ENCODE data around the gene PTCHD4.

DNA sequence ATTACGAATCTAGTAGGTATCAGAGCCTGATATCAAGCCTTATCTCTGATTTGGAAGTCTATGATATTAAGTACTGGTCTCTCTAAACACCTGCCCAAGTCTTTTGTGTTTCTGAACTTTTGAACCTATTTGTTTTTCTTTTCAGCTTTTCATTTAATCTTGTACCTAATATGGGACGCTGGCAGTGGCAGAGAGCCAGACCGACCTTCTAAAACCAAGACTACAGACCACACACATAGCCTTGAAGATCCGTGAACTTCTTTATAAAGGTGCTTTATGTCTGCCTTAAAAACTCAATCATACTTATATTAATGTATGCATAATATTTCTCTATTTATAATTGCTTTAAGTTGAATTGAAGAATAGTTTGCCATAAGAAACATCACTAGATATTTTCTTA, 12.6 kb upstream of the PTCHD4 start:
- TF ChIP-seq SMC3 (conservative IDR thresholded peaks at IDR 0.05; ENCODE audit: poor library complexity) (no peak), RAD21 (conservative IDR thresholded peaks at IDR 0.05) (no peak), EP300 (conservative IDR thresholded peaks at IDR 0.05; ENCODE audit: poor library complexity, severe bottlenecking) (no peak), EZH2 (IDR thresholded peaks at IDR 0.05; ENCODE audit: borderline replicate concordance, insufficient read depth, low read length, poor library complexity, severe bottlenecking) (no peak), POLR2AphosphoS5 (IDR thresholded peaks at IDR 0.05) (no peak), MXI1 (conservative IDR thresholded peaks at IDR 0.05; ENCODE audit: poor library complexity, severe bottlenecking) (no peak)
- TF ChIP-seq, protein P1, sequence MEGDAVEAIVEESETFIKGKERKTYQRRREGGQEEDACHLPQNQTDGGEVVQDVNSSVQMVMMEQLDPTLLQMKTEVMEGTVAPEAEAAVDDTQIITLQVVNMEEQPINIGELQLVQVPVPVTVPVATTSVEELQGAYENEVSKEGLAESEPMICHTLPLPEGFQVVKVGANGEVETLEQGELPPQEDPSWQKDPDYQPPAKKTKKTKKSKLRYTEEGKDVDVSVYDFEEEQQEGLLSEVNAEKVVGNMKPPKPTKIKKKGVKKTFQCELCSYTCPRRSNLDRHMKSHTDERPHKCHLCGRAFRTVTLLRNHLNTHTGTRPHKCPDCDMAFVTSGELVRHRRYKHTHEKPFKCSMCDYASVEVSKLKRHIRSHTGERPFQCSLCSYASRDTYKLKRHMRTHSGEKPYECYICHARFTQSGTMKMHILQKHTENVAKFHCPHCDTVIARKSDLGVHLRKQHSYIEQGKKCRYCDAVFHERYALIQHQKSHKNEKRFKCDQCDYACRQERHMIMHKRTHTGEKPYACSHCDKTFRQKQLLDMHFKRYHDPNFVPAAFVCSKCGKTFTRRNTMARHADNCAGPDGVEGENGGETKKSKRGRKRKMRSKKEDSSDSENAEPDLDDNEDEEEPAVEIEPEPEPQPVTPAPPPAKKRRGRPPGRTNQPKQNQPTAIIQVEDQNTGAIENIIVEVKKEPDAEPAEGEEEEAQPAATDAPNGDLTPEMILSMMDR (IDR thresholded peaks at IDR 0.05; ENCODE audit: poor library complexity, severe bottlenecking): no peak
- TF ChIP-seq, protein P2, sequence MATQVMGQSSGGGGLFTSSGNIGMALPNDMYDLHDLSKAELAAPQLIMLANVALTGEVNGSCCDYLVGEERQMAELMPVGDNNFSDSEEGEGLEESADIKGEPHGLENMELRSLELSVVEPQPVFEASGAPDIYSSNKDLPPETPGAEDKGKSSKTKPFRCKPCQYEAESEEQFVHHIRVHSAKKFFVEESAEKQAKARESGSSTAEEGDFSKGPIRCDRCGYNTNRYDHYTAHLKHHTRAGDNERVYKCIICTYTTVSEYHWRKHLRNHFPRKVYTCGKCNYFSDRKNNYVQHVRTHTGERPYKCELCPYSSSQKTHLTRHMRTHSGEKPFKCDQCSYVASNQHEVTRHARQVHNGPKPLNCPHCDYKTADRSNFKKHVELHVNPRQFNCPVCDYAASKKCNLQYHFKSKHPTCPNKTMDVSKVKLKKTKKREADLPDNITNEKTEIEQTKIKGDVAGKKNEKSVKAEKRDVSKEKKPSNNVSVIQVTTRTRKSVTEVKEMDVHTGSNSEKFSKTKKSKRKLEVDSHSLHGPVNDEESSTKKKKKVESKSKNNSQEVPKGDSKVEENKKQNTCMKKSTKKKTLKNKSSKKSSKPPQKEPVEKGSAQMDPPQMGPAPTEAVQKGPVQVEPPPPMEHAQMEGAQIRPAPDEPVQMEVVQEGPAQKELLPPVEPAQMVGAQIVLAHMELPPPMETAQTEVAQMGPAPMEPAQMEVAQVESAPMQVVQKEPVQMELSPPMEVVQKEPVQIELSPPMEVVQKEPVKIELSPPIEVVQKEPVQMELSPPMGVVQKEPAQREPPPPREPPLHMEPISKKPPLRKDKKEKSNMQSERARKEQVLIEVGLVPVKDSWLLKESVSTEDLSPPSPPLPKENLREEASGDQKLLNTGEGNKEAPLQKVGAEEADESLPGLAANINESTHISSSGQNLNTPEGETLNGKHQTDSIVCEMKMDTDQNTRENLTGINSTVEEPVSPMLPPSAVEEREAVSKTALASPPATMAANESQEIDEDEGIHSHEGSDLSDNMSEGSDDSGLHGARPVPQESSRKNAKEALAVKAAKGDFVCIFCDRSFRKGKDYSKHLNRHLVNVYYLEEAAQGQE (IDR thresholded peaks at IDR 0.05; ENCODE audit: borderline replicate concordance): no peak
